ENCODE data around the gene GUCY2C. TPM values are rescaled to one million over a fixed set of nuclear protein-coding genes. Genes with fewer than 3 reads are reported as not detected.

The GUCY2C gene
- total RNA-seq, 1 donor from 2014 or later = 0.22 TPM

- POLR2A ChIA-PET = interaction anchor here (0.6 to 2.4 kb wide), 5 partner anchors 8 to 392 kb away, joined by 3 to 16 read pairs (median 5); partner anchors contain the start of gene ATF7IP
- DNase-seq = no peak
- TF ChIP-seq CTCF (IDR thresholded peaks at IDR 0.05) = no peak
- H3K4me1 Mint-ChIP-seq = peaks cover 36% of the 10 kb centered on the region
- H3K4me3 Mint-ChIP-seq = peak overlapping the region; percentile 55
- ATAC-seq (ENCODE audit: low read depth) = no peak
- CTCF ChIA-PET = interaction anchor here (0.7 to 2.1 kb wide), 6 partner anchors 15 to 375 kb away, joined by 3 to 9 read pairs (median 5); partner anchors contain the start of gene ATF7IP
- H3K36me3 Mint-ChIP-seq (ENCODE audit: low read depth) = peaks cover 12% of the 10 kb centered on the region
- peaks cover 10% of the 10 kb centered on the region for H3K9me3 Mint-ChIP-seq
- H3K27me3 Mint-ChIP-seq = no peaks in the 10 kb centered on the region
- intact Hi-C loops (cut with micrococcal nuclease) = loop anchor here (1.0 to 10.0 kb wide), 9 partner anchors 9 to 1508 kb away; partner anchors contain the start of genes ATF7IP and GSG1
- peak overlapping the region; percentile 93 for H3K27ac Mint-ChIP-seq
Observed at GRCh38 chr12:14612898-14613445, 83.4 kb downstream of the GUCY2C start.

- Mint-ChIP-seq H3K27ac (peak overlapping the region; percentile 18), H3K4me1 (peaks cover 36% of the 10 kb centered on the region), H3K27me3 (no peaks in the 10 kb centered on the region), H3K36me3 (ENCODE audit: low read depth) (peaks cover 13% of the 10 kb centered on the region), H3K9me3 (peaks cover 14% of the 10 kb centered on the region), H3K4me3 (no peak overlapping the region)
- CTCF ChIA-PET = interaction anchor here (1.7 to 2.1 kb wide), 3 partner anchors 17 to 375 kb away, joined by 6 to 9 read pairs (median 9); no protein-coding TSS in a partner anchor
- TF ChIP-seq CTCF (IDR thresholded peaks at IDR 0.05) = no peak
- intact Hi-C loops (cut with micrococcal nuclease) = loop anchor here (2.0 to 10.0 kb wide), 5 partner anchors 33 to 1507 kb away; partner anchors contain the start of gene GSG1
- DNase-seq (no peak), ATAC-seq (ENCODE audit: low read depth) (no peak)
- POLR2A ChIA-PET = interaction anchor here (2.4 kb wide), 1 partner anchor 158 kb away, joined by 16 read pairs; a partner anchor contains a TSS
Observed at GRCh38 chr12:14612250-14612649, 84.1 kb downstream of the GUCY2C start.

GRCh38 chr12:14611640-14612203, 84.7 kb downstream of the GUCY2C start:
- peaks cover 36% of the 10 kb centered on the region for H3K4me1 Mint-ChIP-seq
- TF ChIP-seq CTCF (IDR thresholded peaks at IDR 0.05) = no peak
- peak overlapping the region; percentile 18 for H3K27ac Mint-ChIP-seq
- intact Hi-C loops (cut with micrococcal nuclease) = loop anchor here (2.0 to 10.0 kb wide), 5 partner anchors 33 to 1507 kb away; partner anchors contain the start of gene GSG1
- DNase-seq (no peak), ATAC-seq (ENCODE audit: low read depth) (no peak)
- ChIA-PET POLR2A (no interaction called here), CTCF (interaction anchor here (1.9 kb wide), 1 partner anchor 40 kb away, joined by 9 read pairs; no protein-coding TSS in a partner anchor)
- H3K36me3 Mint-ChIP-seq (ENCODE audit: low read depth) = peaks cover 13% of the 10 kb centered on the region
- peaks cover 18% of the 10 kb centered on the region for H3K9me3 Mint-ChIP-seq
- no peak overlapping the region for H3K4me3 Mint-ChIP-seq
- no peaks in the 10 kb centered on the region for H3K27me3 Mint-ChIP-seq

GRCh38 chr12:14607568-14607967, 88.8 kb downstream of the GUCY2C start:
- H3K36me3 Mint-ChIP-seq (ENCODE audit: low read depth) = peaks cover 9% of the 10 kb centered on the region
- H3K9me3 Mint-ChIP-seq = peaks cover 32% of the 10 kb centered on the region
- ATAC-seq (ENCODE audit: low read depth) (no peak), DNase-seq (no peak)
- intact Hi-C loops (cut with micrococcal nuclease) = no loop called here
- no peak overlapping the region for H3K4me3 Mint-ChIP-seq
- no peak overlapping the region for H3K27ac Mint-ChIP-seq
- H3K4me1 Mint-ChIP-seq = peaks cover 7% of the 10 kb centered on the region
- H3K27me3 Mint-ChIP-seq = no peaks in the 10 kb centered on the region
- ChIA-PET CTCF (no interaction called here), POLR2A (no interaction called here)
- no peak for TF ChIP-seq CTCF (IDR thresholded peaks at IDR 0.05)

- ATAC-seq (ENCODE audit: low read depth) (no peak), DNase-seq (no peak)
- no peak for TF ChIP-seq CTCF (IDR thresholded peaks at IDR 0.05)
- ChIA-PET POLR2A (no interaction called here), CTCF (interaction anchor here (1.5 kb wide), 1 partner anchor 24 kb away, joined by 3 read pairs; no protein-coding TSS in a partner anchor)
- peaks cover 3% of the 10 kb centered on the region for H3K4me1 Mint-ChIP-seq
- H3K36me3 Mint-ChIP-seq (ENCODE audit: low read depth) = peaks cover 7% of the 10 kb centered on the region
- H3K4me3 Mint-ChIP-seq = no peak overlapping the region
- H3K9me3 Mint-ChIP-seq = peaks cover 33% of the 10 kb centered on the region
- H3K27ac Mint-ChIP-seq = no peak overlapping the region
- intact Hi-C loops (cut with micrococcal nuclease) = no loop called here
- H3K27me3 Mint-ChIP-seq = no peaks in the 10 kb centered on the region
Observed at GRCh38 chr12:14605401-14605989, 90.9 kb downstream of the GUCY2C start.
